Erythroblast (primary cell): ENCODE measurements around the gene UBXN7.

Source experiments
- GATA1 ChIP-seq: IDR thresholded peaks from 2 replicates; pipeline ENCODE4 v1.6.1; 2011; ENCODE audit warnings: low read depth, mild to moderate bottlenecking, control low read depth, low read length, moderate library complexity
- POLR2A ChIP-seq: IDR thresholded peaks from 2 replicates; pipeline ENCODE4 v1.6.1; 2011; ENCODE audit warnings: mild to moderate bottlenecking, low read length

DNA sequence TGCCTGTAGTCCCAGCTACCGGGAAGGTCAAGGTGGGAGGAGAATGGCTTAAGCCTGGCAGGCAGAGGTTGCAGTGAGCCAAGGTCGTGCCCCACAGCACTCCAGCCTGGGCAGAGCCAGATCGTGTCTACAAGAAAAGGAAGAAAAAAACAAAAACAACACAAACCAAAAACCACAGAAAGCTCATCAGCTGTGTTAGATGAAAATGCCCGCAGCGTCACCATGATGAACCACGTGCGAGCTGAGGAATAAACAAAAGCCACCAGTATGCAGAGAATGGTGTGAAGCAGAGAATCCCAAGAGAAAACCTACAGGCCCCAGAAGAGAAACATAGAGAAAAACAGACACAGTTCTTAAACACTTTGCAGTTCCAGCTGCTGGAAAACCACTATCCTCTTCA lies 74.3 kb downstream of the UBXN7 start:
- TF ChIP-seq POLR2A (no peak), GATA1 (no peak)
